Medulla oblongata (tissue), 1 donor: ENCODE measurements around the gene SCAF4.
"Not testable (repeated sequence)": the region's sequence is repeated elsewhere in the genome, so short reads cannot be mapped to it uniquely, and the experiment has no call there.

Source experiments
- DNase-seq: peaks from one replicate; pipeline ENCODE4 v3.0.0-alpha.2; 2015; ENCODE audit errors: extremely low spot score

The SCAF4 gene

DNA sequence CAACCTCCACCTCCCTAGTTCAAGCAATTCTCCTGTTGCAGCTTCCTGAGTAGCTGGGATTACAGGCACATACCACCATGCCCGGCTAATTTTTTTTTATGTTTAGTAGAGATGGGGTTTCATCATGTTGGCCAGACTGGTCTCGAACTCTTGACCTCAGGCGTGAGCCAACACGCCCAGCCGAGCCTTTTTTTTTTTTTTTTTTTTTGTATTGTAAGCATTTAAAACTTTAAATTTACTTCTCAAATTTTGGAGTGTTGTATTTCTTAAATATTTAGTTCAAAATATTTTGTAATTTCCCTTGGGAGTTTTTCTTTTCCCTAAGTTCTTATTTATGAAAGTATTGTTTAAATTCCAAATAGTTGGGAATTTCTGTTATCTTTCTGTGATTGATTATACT, 9.2 kb upstream of the SCAF4 start:
- DNase-seq, result no peak

DNA sequence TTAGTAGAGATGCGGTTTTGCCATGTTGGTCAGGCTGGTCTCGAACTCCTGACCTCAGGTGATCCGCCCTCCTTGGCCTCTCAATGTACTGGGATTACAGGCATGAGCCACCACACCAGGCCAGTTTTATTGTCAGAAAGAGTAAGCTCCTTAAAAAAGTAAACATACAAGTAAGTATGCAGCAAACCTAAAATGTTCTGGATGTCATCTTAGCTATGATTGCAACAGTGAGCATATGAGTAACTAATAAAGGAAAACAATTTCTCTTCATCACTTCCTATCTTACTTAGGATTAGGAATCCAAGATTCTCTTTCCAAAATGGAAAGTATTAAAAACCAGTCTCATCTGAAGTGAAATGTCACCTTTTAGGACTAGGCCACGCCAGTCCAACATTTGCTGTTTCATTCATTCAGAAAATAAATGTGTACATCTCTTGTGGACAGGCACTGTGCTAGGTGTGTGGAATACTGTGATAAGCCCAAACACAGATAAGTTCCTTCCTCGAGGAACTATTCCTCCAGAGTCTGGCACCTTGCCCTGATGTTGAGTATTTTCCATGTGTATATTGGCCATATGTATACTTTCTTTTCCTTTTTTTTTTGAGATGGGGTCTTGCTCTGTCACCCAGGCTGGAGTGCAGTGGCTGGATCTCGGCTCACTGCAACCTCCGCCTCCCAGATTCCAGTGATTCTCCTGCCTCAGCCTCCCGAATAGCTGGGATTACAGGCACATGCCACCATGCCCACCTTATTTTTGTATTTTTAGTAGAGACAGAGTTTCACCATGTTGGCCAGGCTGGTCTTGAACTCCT, 5.9 kb upstream of the SCAF4 start:
- not testable (repeated sequence) for DNase-seq

DNA sequence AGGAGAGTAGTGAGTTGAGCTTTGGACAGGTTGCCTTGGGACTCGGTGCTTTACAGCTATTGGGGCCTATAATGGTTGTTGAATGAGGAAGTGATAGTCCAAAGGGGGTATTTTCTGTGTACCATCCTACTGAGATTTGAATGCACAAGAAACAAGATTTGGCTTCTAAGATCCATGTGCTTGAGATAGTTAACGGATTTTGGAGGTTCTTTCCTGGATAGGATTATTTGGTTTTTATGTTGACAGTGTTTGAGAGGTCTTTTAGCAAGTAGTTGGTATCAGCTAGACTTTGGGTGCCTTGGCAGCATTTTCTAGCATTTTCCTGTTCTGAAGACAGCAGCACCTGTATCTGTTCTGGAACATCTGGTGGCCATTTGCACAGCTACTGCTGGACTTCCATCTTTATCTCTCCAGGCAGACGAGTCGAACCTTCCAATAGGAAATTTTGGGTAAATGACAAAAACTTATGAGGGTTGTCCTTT, 3.6 kb upstream of the SCAF4 start:
- no peak for DNase-seq

DNA sequence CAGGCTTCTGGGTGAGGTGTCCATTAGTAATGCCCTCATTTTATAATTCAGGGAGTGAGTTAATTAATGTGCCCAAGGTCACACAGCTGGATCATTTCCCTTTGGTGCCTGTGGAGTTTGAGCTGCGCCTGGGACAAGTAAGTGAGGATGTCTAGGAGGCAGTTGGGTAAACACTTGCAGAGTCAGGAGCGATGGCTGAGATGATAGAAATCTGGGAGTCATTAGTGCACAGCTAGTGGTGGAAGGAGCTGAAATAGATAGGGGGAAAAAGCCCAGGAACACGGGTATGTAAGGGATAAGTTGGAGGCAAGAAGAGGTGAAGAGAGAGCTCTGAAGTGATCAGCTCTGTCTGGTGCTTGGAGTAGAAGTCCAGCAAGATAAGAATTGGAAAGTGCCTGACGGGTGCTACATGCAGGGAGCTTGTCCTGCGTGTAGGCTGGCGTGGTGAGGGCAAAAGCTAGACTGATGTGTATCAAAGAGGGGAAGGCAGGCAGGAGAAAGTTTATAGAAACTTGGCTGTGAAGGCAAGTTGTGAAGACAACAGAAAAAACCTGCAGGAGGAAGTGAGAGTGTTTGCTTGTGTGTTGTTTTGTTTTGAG, 1.7 kb upstream of the SCAF4 start:
- no peak for DNase-seq

DNA sequence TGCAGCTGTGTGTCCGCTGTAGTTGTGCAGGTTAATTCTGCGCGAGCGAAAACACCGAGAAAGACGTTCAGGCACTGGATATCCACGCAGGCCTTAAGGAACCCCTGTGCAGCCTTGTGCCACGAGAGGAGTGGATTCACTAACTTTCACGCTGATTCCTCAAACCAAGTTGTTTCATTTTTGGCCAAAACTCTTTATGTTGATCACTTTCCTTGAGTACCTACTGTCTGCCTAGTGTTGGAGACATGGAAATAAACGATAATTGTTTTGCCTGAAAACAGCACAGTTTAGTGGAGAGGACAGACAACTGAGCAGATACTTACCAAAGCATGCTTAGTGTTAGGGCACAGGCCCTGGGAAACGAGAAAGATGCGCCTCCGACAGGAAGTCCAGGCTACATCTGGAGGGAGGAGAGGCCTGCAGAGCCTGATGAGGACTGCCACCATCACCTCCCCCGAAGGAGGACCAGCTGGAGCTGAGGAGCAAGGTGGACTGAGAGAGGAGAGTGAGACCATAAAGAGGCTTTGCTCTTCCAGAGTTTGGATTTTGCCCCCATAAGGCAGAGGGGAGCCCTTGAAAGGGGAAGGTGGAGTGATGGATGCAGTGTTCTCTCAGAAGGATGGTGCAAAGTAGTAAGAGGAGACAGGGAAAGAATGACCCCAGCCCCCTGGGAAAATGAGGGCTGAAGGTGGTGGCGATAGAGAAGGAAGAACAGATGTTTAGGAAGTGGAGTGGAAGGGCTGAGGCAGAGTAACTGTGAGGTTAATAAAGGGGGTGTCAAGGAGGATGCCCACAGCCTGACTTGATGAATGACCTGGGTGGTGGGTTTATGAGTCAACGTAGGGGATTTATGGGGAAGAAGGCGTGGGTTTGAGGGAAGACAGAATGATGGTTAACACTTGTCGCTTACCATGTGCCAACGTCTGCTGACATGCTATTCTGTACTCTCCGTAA, 956 bp upstream of the SCAF4 start:
- peak; percentile 61 for DNase-seq

DNA sequence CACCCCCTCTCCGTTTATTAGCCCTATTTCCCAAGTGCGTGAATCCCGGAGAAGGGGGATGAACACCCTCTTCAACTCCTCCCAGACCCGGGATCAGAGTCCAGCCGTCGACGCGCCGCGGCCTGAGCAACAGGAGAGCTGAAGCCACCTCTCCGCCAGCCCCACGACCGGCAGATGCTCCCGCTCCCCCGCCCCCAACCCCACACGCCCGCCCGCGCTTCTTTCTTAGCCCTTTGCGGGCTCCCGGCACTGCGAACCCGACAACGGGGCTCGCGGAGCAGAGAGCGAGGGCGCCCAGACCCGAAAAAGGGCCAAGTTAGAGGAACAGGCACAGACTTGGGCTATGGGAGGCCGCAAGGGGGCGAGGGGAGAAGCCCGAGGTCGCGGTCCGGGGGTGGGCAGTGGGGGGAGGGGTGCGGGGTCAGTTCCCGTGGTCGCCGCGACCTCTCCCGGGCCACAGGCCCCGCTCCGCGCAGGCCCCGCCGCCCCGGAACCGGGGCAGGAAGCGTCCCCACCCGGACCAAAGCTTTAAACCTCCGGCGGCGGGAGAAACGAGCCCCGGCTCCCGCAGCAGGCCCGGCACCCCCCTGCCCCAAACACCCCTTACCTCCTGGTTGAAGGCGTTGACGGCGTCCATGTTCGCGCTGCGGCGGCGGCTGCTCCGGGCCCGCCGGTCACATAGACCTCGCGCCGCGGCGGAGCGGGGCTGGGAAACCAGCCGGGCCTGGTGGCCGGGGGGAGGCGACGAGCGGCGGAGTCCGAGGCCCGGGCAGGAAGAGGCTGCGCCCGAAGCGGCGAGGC, 662 bp downstream of the SCAF4 start:
- DNase-seq, result peak; percentile 49

DNA sequence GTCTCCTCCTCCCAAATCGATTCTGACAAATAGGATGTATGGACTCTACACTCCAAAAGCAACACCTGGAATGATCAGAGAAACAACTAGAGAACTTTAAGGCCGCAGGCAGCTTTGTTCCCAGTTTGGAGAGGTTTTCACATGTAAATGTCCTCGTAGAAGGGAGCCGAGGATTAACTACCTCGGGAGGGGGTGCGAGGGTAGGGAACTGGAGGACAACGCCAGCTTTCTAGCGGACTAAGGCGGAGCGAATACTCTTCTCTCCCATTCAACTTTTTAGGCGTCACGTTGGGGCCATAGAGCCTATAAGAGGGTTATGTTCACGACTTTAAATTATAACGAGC, 1.2 kb downstream of the SCAF4 start:
- DNase-seq, result no peak

DNA sequence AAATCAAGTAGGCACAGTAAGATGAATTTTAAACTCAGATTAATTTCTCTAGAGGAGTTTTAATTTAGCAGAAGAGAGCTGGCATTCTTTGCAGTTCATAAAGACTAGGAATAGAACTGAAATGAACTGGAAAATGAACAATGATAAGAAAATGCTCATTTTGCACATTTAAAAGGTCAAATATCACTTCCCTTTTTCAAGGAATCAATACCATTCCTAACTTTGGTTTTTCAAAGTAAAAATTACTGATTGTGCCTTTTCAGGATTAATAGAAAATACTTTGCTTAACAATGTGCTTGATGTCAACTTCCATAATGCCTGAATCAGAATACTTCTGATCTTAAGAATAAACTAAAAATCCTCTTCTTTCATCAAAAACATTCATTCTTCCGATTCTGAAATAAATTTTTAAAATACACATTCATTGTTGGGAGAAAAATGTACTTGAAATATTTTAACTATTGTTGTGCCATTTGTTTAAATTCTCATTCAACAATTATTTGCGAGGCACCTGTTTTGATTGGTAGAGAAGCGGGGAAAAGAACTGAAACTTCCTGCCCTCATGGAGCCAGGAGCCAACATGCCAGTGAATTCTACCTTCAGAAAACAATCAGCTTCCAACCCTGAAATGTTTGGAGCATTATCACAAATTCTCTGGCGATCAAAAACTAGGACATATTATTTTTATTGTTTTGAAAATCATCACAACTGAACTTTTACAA, 2.1 kb downstream of the SCAF4 start:
- DNase-seq, result no peak

DNA sequence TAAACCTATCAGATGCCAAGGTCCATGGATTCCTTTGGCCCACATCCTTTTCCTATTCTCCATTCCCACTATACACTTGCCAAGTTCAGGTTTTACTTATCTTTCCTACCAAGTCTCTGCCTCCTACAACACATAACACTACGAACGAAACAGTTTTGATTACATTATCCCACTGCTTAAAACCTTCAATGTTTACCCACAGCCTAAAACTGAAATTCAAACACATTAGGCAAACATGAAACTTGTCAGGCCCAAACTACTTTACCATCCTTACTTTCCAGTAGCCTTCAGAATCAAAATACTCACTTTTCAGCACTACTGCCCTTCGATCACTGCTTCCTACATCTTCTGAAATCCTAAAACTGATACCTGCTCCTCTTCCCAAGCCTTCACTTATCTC, 3.0 kb downstream of the SCAF4 start:
- DNase-seq, result no peak

DNA sequence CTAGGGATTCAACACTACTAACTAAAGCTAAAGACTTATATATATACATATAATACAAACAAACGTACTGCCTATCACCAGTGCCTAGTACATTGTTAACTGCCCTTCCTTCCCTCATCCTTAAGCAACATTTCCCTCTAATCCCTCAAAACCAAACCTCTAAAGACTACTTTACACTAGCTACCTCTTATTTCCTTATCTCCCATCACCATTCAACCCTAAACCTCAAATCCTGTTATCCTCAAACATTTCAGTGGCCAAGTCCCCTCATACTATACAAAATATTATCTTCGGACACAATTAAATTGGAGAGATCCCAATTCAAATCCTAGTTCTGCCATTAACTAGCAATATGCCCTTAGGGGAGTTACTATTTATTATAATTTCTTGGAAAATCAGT, 3.7 kb downstream of the SCAF4 start:
- no peak for DNase-seq

DNA sequence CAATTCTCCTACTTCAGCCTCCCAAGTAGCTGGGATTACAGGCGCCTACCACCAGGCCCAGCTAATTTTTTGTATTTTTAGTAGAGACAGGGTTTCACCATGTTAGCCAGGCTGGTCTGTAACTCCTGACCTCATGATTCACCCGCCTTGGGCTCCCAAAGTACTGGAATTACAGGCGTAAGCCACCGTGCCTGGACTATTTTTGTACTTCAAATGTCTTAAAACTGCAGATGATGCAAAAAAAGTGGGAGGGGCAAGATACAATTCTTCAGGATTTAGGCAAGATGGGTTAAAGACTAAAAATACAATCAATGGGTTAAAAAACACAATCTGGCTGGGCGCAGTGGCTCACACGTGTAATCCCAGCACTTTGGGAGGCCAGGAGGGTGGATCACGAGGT, 4.7 kb downstream of the SCAF4 start:
- DNase-seq, result no peak

DNA sequence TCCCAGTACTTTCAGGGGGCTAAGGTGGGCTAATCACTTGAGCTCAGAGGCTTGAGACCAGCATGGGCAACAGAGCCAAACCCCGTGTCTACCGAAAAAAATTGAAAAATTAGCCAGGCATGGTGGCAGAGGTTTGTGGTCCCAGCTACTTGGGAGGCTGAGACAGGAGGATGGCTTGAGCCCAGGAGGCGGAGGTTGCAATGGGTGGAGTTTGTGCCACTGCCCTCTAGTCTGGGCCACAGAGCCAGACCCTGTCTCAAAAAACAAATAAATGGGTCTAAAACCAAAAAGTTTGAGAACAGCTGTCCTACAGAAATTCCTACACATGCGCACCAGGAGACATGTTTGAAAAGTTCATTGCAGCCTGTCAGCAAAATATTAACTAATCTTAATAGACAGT, 5.5 kb downstream of the SCAF4 start:
- DNase-seq, result no peak

DNA sequence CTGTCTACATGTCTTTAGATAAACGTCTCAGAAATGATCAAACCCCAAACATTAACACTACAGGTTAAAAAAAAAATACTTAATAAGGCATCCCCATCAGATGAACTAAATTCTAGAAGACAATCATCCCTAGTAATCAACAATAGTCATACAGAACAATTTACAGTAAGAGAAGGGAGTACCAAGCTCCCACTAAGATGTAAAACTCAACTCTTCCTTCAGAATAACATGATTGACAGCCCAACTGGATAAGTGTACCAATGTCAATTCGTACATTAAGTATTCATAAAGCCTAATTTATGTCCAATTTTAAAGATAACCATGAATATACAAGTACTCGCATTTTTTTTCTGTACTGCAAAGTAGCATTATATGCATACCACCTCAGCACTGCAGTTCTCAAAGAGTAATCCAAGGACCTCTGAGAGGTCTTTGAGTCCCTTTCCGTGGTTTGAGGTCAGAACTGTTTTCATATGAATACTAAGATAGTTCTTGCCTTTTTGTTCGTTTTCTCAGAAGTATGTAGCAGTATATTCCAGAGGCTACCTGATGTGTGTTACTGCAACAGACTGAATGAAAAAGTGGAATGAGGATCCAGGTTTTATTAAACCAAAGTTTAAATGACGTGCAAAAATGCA, 6.6 kb downstream of the SCAF4 start:
- DNase-seq, result no peak

DNA sequence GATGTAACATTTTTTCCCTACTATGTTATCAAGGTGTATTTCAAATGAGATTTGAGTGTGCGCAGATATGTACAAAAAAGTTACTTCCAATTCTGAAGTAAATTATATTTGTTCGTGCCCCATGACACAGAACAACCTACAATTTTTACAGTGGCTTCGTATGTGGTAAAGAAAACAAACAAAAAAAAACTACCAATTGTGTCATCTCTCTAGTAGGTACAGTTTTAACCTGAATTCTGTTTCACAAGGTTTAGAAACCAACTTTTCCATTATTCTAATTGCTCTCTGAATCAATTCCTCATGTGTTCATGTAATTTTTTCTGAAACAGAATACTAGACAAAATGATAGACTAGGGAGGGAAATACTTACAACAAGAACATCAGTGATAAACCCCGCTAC, 7.4 kb downstream of the SCAF4 start:
- no peak for DNase-seq

DNA sequence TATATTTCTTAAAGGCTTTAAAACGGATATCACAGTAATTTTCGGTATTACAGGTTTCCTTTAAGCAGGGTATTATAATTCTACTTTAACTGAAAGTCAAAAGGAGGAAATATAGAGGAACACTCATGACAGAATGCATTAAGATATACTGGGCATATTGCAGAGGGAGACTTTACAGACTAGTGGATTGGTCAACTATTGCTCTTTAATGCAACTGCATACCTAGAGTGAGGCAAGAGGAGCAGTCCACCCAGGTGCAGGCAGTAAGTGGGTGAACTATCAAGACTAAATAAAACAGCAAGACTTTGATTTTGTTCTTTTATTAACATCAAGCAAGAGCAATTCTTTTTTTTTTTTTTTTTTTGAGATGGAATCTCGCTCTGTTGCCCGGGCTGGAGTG, 10.5 kb downstream of the SCAF4 start:
- no peak for DNase-seq

DNA sequence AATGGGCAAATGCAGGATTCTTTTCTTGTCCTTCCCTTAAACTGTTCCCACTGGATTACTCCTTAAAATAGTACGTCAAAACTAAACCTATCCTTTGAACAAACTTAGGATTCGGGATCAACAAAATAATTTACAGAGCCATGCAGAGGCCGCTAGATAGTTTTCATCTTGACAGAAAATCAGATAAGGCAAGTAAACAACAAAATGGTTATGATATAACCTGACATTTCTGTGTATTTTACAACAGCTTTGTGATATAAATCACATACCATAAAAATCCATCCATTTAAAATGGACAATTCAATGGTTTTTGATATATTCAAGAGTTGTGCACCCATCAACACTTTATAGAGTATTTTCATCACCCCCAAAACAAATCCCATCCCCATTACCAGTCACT, 11.2 kb downstream of the SCAF4 start:
- DNase-seq, result no peak

DNA sequence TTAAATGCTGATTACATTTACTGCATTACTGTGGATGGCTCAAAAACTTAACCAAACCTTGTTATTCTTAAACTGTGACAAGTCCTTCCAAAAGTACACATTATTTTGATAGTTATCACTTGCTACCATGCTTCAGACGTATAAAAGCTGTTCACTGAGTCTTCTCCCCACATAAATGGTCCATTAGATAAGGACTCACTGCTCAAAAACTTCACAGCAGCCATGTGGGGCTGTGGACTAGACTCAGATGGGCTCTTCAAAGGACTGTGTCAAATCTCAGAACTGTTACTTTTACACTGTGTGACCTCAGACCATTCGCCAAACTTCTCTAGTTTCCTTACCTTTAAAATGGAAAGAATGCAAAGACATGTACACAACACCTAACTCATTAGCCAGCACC, 11.6 kb downstream of the SCAF4 start:
- no peak for DNase-seq

DNA sequence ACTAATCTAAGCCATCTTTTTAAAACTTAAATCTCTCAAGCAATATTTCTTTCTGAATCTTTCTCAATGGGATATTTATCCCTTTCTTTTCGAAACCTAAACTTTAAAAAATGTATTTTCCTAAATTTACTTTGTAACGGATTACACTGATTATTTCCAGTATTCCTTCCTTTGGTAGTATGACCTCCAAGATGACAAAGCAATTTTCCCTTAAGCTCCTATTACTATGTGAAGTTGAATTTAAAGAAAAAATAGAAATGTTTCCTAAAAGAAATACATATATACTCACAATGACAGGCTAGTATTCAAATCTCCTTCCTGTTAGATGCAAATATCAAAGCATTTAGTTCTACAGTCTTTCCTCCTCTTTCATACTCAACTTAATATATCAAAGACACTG, 15.8 kb downstream of the SCAF4 start:
- DNase-seq, result no peak

DNA sequence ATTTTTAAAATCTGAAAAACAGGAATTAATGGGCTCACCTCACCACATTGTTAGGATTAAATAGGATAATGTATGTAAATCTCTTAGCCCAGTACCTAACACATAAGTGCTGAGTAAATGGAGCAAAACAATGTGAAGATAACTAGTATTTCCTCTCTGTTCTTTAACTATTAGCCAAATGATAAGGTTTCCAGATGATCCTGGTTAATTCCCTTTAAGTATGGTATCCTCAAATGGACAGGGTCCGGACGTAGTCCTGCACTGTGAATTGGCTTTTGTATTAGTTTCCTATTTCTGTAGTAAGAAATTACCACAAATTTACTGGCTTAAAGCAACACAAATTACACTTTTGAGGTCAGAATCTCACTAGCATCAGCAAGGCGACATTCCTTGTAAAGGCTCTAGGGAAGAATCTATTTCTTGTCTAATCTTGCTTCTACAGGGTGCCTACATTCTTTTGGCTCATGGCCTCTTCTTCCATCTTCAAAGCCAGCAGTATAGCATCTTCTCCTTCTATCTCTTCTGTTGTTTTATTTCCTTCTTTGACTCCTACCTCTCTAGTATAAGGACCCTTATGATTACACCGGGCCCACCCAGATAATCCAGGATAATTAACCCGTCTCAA, 17.1 kb downstream of the SCAF4 start:
- DNase-seq, result no peak
